ENCODE data around the gene FXYD7. TPM values are rescaled to one million over a fixed set of nuclear protein-coding genes. Genes with fewer than 3 reads are reported as not detected.

The FXYD7 gene
- total RNA-seq, 4 donors from 2014 or later, result 0.83 to 3.7 TPM; not detected in 2

DNA sequence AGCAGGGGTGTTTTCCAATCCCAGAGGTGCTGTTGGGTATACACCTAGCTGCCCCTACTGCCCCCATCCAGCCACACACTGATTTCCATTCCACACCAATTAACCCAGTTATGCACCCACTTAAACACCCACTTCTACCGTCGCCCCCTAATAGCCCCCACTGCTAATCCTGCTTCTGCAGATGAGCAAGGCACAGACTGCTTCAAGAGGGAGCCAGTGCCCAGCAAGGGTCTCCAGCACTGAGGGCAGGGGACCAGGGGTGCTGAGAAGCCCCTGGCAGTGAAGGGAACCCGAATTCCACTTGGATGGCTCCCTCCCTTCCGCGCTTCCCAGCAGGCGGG, 1.2 kb downstream of the FXYD7 start:
- intact Hi-C loops (cut with DNase I; ENCODE audit: low total_unique reads), result no loop called here
- H3K27me3 ChIP-seq, result no peaks in the 10 kb centered on the region
- no peaks in the 10 kb centered on the region for H3K9me3 ChIP-seq
- TF ChIP-seq, protein P1, sequence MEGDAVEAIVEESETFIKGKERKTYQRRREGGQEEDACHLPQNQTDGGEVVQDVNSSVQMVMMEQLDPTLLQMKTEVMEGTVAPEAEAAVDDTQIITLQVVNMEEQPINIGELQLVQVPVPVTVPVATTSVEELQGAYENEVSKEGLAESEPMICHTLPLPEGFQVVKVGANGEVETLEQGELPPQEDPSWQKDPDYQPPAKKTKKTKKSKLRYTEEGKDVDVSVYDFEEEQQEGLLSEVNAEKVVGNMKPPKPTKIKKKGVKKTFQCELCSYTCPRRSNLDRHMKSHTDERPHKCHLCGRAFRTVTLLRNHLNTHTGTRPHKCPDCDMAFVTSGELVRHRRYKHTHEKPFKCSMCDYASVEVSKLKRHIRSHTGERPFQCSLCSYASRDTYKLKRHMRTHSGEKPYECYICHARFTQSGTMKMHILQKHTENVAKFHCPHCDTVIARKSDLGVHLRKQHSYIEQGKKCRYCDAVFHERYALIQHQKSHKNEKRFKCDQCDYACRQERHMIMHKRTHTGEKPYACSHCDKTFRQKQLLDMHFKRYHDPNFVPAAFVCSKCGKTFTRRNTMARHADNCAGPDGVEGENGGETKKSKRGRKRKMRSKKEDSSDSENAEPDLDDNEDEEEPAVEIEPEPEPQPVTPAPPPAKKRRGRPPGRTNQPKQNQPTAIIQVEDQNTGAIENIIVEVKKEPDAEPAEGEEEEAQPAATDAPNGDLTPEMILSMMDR (IDR thresholded peaks at IDR 0.05), result no peak
- TF ChIP-seq POLR2A (IDR thresholded peaks at IDR 0.05), result no peak
- peaks cover 0 to 6% of the 10 kb centered on the region in 2 donors for H3K4me1 ChIP-seq
- no peaks in the 10 kb centered on the region for H3K36me3 ChIP-seq
- DNase-seq, result no peak
- H3K4me3 ChIP-seq, result no peak overlapping the region
- no peak overlapping the region for H3K27ac ChIP-seq

DNA sequence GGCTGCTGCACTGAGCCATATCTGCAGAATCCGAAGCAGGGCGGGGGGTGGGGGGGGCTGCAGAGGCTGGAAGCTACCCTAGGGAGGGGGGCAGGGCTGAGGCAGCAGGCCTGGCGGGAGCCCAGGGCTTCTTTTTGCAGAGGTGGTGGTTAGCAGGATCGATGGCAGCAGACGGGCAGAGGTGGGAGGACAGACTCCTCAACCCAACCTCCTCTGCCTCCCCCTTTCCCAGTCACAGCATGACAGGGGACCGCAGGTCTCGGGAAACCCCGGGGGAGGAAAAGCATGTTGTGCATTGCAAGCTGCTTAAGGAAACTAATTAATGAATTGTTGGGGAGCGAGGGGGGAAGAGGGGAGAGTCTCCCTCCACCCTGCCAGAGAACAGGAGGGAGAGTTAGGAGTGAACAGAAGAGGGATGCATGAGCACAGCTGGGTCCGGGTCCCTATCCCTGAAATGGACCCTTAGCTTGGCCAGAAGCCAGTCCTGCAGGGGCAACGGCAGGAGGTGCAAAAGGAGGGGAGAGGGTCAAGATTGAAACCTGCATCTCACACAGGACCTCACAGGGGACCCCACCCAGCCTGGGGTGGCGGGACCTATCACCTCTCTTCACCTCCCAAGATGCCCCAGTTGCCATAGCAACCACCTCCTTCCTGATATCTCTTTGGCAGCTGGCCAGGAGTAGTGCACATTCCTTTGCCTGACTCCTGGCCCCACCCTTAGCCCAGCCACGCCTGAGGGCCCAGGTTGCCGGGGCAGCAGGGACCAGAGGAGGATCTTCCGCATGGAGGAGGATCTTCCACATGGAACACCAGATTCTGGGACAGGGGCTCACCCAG, 1.8 kb downstream of the FXYD7 start:
- DNase-seq, result no peak
- TF ChIP-seq, protein P1 (IDR thresholded peaks at IDR 0.05), result no peak
- no peak for TF ChIP-seq POLR2A (IDR thresholded peaks at IDR 0.05)
- H3K36me3 ChIP-seq, result no peaks in the 10 kb centered on the region
- no peaks in the 10 kb centered on the region for H3K27me3 ChIP-seq
- no peak overlapping the region for H3K4me3 ChIP-seq
- intact Hi-C loops (cut with DNase I; ENCODE audit: low total_unique reads), result no loop called here
- H3K4me1 ChIP-seq, result peaks cover 0 to 6% of the 10 kb centered on the region in 2 donors
- no peak overlapping the region for H3K27ac ChIP-seq
- H3K9me3 ChIP-seq, result no peaks in the 10 kb centered on the region

DNA sequence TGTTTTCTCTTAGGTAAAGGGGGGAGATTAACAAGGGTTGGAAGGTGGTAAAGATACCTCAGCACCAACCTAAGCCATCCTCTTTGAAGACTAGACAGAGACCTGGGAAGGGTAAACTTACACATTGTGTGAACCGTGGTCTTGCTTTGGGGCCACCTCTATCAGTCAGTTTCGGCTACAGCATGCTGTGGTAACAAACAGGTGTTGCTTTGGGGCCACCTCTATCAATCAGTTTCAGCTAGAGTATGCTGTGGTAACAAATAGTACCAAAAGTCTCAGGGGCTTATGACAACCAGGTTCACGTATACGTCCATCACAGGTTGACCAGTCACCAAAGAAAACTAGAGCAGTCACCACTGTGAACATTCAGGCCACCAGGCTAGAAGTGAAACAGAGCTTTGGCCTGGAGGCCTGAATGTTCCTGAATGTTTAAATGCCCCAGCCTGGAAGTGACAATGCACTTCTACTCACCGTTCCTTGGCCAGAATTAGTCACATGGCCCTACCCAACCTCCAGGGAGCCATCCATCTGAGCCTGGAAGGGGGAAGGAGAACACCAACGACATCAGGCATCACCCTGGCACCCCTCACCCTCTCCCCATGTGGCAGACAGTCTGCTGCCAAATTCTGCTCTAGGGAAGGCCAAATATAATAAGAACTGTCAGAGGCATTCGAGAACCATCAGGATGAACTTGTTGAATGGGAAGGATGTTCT, 3.8 kb downstream of the FXYD7 start:
- Histone ChIP-seq H3K27ac (no peak overlapping the region), H3K27me3 (no peaks in the 10 kb centered on the region), H3K36me3 (no peaks in the 10 kb centered on the region), H3K4me1 (peaks cover 0 to 6% of the 10 kb centered on the region in 2 donors), H3K4me3 (no peak overlapping the region), H3K9me3 (no peaks in the 10 kb centered on the region)
- TF ChIP-seq, protein P1 (IDR thresholded peaks at IDR 0.05), result no peak
- TF ChIP-seq POLR2A (IDR thresholded peaks at IDR 0.05), result no peak
- intact Hi-C loops (cut with DNase I; ENCODE audit: low total_unique reads), result no loop called here
- DNase-seq, result no peak

DNA sequence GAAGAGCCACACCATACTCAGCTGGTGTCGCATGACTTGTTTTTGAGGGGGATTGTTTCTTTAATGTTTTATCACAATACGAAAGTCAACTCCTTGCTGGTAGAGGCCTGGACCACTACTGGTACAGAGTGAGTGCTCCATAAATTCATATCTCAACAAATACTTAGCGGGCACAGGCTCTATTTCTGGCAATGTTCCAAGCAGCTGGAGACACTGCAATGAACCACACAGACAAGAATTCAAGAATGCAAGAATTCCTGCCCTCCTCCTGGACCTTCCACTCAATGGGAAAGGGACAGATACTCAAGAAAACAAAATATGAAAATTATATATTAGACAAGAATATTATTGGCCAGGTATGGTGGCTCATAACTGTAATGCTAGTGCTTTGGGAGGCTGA, 6.4 kb downstream of the FXYD7 start:
- intact Hi-C loops (cut with DNase I; ENCODE audit: low total_unique reads), result no loop called here
- TF ChIP-seq, protein P1 (IDR thresholded peaks at IDR 0.05), result no peak
- TF ChIP-seq POLR2A (IDR thresholded peaks at IDR 0.05), result no peak
- H3K27me3 ChIP-seq, result no peaks in the 10 kb centered on the region

DNA sequence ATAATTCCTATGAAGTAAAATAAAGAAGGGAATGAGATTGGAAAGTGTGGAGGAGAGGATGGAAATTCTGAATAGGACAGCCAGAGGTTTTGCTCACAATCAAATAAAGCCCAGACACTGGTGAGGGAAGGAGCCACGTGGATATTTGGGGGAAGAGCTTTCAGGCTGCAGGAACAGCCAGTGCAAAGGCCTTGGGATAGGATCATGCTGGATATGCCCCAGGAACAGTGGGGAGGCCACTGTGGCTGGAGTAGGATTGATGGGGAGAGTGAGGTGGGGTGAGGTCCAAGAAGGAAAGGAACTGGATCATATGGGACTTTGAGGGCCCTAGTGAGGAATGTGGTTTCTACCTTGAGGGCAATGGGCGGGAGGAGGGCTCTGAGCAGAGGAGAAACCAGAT, 7.4 kb downstream of the FXYD7 start:
- Histone ChIP-seq H3K4me3 (no peak overlapping the region), H3K27me3 (no peaks in the 10 kb centered on the region), H3K9me3 (no peaks in the 10 kb centered on the region), H3K27ac (no peak overlapping the region), H3K4me1 (peaks cover 0 to 6% of the 10 kb centered on the region in 2 donors), H3K36me3 (no peaks in the 10 kb centered on the region)
- TF ChIP-seq POLR2A (IDR thresholded peaks at IDR 0.05), result no peak
- TF ChIP-seq, protein P1 (IDR thresholded peaks at IDR 0.05), result no peak
- DNase-seq, result no peak
- intact Hi-C loops (cut with DNase I; ENCODE audit: low total_unique reads), result no loop called here

More for the DNA sequence above, 6.4 kb downstream of the FXYD7 start:
- no peaks in the 10 kb centered on the region for H3K36me3 ChIP-seq
- no peaks in the 10 kb centered on the region for H3K9me3 ChIP-seq
- no peak for DNase-seq
- H3K27ac ChIP-seq, result no peak overlapping the region
- no peak overlapping the region for H3K4me3 ChIP-seq
- H3K4me1 ChIP-seq, result peaks cover 0 to 6% of the 10 kb centered on the region in 2 donors
